HG02610 (cell line): ENCODE data around the gene PPIL6.
A peak's percentile ranks its signal among the peaks of the same experiment; 100 is the strongest.

Experiments
- ATAC-seq: cut with Tn5 transposase; IDR thresholded peaks from one replicate; pipeline ENCODE4 v1.9.1; 2021; ENCODE audit warnings: mild to moderate bottlenecking, moderate library complexity; ENCODE audit not compliant: unreplicated experiment

The PPIL6 gene

GRCh38 chr6:109449795-109450673 lies 9.6 kb upstream of the PPIL6 start:
- ATAC-seq = no peak

DNA sequence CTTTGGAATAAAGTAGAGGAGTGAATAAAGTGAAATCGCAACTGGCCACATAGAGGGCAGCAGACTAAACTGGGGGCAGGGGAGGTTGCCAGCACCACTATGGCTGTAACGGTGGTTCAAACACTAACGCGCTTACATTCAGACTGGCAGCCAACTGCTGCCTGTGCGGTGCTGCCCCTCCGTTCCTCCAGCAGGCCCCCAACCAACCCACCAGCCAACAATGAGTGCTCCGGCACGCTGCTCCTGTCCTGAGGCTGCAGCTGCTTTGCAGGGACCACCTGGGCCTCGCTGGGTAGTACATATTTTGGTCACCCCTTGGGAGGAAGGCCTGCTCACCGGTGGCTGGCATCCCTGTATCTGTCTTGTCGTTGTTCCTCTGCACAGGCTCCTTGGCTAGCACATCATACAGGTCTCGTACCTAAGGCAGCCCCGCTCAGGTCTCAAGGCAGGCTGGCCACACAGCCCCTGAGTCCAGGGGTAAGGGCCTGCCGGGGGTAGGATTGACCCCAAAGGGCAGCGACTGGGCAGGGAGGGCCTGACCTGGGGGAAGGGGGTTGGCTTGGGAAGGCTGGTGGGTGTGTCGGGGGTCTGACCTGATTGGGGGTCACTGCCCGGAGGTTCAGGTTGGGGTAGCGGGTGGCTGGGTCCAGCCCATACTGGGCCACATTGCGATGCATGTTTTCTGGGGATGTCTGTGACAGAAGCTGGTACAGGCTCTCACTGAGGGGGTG lies 8.8 kb upstream of the PPIL6 start:
- ATAC-seq = no peak

GRCh38 chr6:109448615-109449014 lies 8.2 kb upstream of the PPIL6 start:
- ATAC-seq = no peak

- ATAC-seq = no peak
Observed at GRCh38 chr6:109447878-109448555, 7.6 kb upstream of the PPIL6 start.

DNA sequence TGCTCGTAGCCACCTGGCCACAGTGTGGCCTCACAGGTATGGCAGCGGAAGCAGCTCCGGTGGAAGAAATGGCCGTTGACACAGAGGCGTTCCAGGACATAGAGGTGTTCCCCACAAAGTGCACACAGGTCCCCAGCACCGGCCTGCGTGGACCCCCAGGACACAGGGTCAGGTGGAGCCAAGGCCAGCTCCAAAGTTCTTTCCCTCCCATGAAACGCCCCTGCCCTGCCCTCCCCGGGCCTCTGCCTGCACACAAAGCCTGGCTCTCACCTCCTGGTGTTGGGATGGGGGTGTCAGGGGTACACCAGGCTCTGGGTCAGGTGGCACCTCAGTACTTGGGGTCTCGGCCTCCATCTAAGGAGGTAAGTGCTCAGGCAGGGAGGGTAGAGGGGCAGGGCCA lies 6.7 kb upstream of the PPIL6 start:
- ATAC-seq = no peak

DNA sequence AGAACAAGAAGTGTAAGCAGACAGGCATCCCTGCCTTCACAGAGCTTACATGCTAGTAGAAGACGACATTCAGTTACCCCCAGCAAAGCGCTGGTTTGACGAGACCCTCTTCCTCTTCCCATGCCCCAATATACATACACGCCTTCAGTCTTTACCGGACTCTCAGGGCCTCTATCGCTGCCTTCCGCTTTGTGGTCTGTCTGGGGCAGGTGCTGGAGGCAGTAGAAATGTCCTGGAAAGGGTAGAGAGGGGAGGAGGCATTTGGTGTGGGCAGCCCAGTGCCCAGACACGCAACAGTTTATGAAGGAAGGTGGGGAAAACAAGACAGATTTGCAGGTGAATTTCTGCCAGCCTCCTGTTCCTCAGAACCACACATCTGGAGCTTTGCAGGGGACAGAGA lies 6.1 kb upstream of the PPIL6 start:
- no peak for ATAC-seq

GRCh38 chr6:109446072-109446471 lies 5.6 kb upstream of the PPIL6 start:
- no peak for ATAC-seq

DNA sequence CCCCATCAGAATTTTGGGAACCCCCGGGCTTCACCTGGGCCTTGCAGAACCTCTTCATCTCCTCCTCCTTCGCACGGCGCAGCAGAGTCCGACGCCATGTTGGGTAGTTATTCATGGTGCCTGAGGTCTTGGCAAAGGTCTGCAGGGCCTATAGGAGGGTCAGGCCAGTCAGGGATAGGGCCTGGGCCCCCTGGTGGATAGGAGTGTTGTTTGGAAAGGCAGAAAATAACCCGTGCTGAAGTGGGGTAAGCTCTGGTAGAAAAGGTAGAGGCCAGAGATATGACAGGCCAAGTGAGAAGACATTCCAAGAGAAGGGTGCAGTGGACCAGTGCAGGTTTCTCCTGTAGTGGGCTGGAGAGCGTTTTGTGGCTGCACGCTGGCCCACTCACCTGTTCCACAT lies 5.0 kb upstream of the PPIL6 start:
- no peak for ATAC-seq

DNA sequence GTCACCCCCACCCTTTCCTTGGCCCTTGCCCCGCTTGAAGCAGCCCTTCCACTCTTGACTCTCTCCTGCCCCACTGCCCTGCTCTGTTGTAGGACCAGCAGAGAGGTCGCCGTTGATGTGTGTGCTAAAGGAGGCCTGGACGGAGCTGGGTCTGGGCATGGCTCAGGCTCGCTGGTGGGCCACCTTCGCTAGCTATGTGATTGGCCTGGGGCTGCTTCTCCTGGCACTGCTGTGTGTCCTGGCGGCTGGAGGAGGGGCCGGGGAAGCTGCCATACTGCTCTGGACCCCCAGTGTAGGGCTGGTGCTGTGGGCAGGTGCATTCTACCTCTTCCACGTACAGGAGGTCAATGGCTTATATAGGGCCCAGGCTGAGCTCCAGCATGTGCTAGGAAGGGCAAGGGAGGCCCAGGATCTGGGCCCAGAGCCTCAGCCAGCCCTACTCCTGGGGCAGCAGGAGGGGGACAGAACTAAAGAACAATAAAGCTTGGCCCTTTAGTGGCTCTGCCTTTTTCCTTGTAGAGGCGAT lies 3.1 kb upstream of the PPIL6 start:
- no peak for ATAC-seq

- no peak for ATAC-seq
Observed at GRCh38 chr6:109442393-109442924, 2.0 kb upstream of the PPIL6 start.

GRCh38 chr6:109441069-109441816 lies 815 bp upstream of the PPIL6 start:
- peak; percentile 14 for ATAC-seq

DNA sequence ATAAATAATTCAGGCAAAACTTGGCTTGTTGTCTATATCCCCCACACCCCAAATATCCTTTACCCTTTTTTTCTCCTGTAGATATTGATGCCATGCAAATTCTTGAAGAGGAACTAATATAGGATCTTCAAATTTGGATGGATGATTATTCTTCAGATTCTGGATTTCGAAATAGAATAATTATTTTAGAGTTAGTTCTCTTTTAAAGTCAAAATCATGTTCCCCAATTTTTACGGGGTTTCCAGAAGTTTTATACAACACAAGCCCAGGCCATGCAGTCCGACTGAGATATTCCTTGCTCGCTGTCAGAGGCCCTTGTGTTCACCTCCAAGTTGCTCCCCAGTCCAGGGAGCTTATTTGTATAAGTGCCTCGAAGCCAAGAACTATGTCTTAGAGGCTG lies 4.4 kb downstream of the PPIL6 start:
- ATAC-seq = no peak

DNA sequence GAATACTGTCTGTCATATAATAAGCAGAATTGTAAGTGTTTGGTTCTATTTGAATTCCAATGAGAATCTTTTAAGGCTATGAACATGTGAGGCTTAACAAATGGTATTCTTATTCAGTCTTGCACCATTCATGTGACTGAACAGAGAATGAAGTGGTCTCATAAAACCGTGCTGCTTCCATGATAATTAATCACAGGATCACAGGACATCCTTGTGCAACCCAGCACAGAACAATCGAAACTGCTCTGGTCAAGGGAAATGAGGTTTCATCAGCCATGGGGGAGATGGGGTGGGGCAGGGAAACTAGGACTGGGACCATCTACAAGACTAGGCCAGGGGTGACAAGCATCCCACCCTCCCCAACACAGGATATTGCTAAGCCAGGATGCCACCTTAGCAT lies 6.0 kb downstream of the PPIL6 start:
- no peak for ATAC-seq

GRCh38 chr6:109429496-109429895 lies 10.9 kb downstream of the PPIL6 start:
- ATAC-seq = no peak

DNA sequence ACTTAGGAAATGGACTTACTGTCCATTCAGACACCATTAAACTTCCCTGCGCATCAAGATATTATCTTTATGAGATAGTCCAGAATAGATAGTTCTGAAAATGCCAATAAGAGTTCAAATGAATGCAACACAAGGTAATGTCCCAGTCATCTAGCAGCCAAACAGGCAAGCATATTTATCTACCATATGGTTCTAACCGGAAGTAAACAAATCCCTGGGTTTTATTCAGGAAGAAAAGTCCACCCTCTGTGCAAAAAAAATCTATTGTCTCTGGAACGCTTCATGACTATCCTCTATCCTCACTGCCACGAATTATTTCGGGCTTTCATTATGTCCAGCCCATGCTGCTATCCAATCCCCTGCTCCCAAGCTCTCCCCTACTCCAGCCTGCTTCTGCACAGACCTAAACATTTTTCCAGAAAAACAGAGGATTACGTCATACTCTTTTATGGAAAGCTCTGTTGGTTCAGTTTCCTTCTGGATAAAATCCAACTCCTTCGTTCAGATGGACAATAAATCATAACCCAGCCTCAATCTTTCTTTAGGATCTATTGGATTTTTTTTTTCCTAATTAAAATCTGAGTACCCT lies 11.4 kb downstream of the PPIL6 start:
- no peak for ATAC-seq

- no peak for ATAC-seq
Observed at GRCh38 chr6:109424946-109425345, 15.5 kb downstream of the PPIL6 start.

GRCh38 chr6:109421184-109421583 lies 19.2 kb downstream of the PPIL6 start:
- no peak for ATAC-seq

- ATAC-seq = no peak
Observed at GRCh38 chr6:109420751-109421150, 19.7 kb downstream of the PPIL6 start.

- no peak for ATAC-seq
Observed at GRCh38 chr6:109417646-109418045, 22.8 kb downstream of the PPIL6 start.

DNA sequence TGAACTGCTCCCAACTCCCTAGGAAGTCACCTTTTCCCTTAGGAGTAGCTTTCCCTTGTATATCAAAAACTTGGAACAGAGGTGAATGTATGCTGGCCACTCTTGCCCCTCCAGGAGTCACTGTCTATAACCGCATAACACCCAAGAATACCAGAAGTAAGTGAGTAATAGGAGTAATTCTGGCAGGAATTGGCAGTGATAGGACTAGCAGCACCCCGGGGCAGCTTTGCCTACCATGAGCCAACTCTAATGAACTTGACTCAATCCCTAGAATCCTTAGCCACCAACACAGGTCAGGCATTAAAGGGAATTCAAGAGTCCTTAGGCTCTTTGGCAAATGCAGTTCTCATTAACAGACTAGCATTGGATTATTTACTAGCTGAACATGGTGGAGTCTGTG lies 29.4 kb downstream of the PPIL6 start:
- no peak for ATAC-seq
